BLaER1 treated with 17β-estradiol and CSF1 and Interleukin-3, amounts not matched to agents 10 nM and 100 nM (cell line): ENCODE measurements around the gene GHRH.

Source experiments
- H3K27ac ChIP-seq, 11 experiments: shearing (Covaris generic); formaldehyde crosslinking; 2 replicates each; pipeline ENCODE4 v1.8.1; 2022
- H3K27me3 ChIP-seq, 11 experiments: shearing (Covaris generic); formaldehyde crosslinking; 2 replicates each; pipeline ENCODE4 v1.8.1; 2022
- H3K36me3 ChIP-seq, 11 experiments: shearing (Covaris generic); formaldehyde crosslinking; 2 replicates each; pipeline ENCODE4 v1.8.1; 2022
- H3K4me1 ChIP-seq, 10 experiments: shearing (Covaris generic); formaldehyde crosslinking; 2 replicates each; pipeline ENCODE4 v1.8.1; 2022
- H3K4me2 ChIP-seq, 11 experiments: shearing (Covaris generic); formaldehyde crosslinking; 2 replicates each; pipeline ENCODE4 v1.8.1; 2022
- H3K4me3 ChIP-seq, 10 experiments: shearing (Covaris generic); formaldehyde crosslinking; 2 replicates each; pipeline ENCODE4 v1.8.1; 2022
- H3K9ac ChIP-seq, 11 experiments: shearing (Covaris generic); formaldehyde crosslinking; 2 replicates each; pipeline ENCODE4 v1.8.1; 2022
- H3K9me3 ChIP-seq, 11 experiments: shearing (Covaris generic); formaldehyde crosslinking; replicated peaks in 1 of 11; 2 replicates each; pipeline ENCODE4 v1.8.1; 2022
- H4K20me1 ChIP-seq, 11 experiments: shearing (Covaris generic); formaldehyde crosslinking; 2 replicates each; pipeline ENCODE4 v1.8.1; 2022
- Cebpa-rat ChIP-seq, 11 experiments: shearing (Covaris generic); IDR thresholded peaks; 2 replicates each; pipeline ENCODE4 v1.8.1; 2022

GHRH gene

GRCh38 chr20:37223053-37223452, 38.6 kb downstream of the GHRH start:
- Histone ChIP-seq H3K9ac (no peak overlapping the region), H3K4me3 (no peak overlapping the region)

GRCh38 chr20:37222086-37222485, 39.5 kb downstream of the GHRH start:
- H3K9me3 ChIP-seq = 0 out of 22 replicates have a peak, but pooled peaks cover 0 to 4% (median 0%) of the 10 kb centered on the region in 11 experiments
- H3K27ac ChIP-seq = peak overlapping the region in 1 of 11 experiments; percentile 39; a peak in 1 of 22 replicates
- peak overlapping the region in 3 of 11 experiments; percentile 24 to 75 (median 66); a peak in 5 of 22 replicates for H3K4me2 ChIP-seq
- H4K20me1 ChIP-seq = peaks cover 0 to 47% (median 27%) of the 10 kb centered on the region in 11 experiments; a peak in 17 of 22 replicates
- H3K9ac ChIP-seq = no peak overlapping the region
- H3K36me3 ChIP-seq = peaks cover 78 to 100% (median 99%) of the 10 kb centered on the region in 11 experiments
- peaks cover 0 to 25% (median 0%) of the 10 kb centered on the region in 10 experiments; a peak in 7 of 20 replicates for H3K4me1 ChIP-seq
- no peak for TF ChIP-seq Cebpa-rat (IDR thresholded peaks at IDR 0.05)
- H3K4me3 ChIP-seq = no peak overlapping the region
- no peaks in the 10 kb centered on the region for H3K27me3 ChIP-seq

More at GRCh38 chr20:37223053-37223452, 38.6 kb downstream of the GHRH start:
- no peak for TF ChIP-seq Cebpa-rat (IDR thresholded peaks at IDR 0.05)
- Histone ChIP-seq H3K27ac (peak overlapping the region in 4 of 11 experiments; percentile 34 to 62 (median 37); a peak in 8 of 22 replicates), H3K4me1 (peaks cover 0 to 25% (median 0%) of the 10 kb centered on the region in 10 experiments; a peak in 7 of 20 replicates), H3K27me3 (no peaks in the 10 kb centered on the region), H3K4me2 (peak overlapping the region in 4 of 11 experiments; percentile 10 to 75 (median 45); a peak in 6 of 22 replicates), H3K36me3 (peaks cover 78 to 100% (median 99%) of the 10 kb centered on the region in 11 experiments), H3K9me3 (0 out of 22 replicates have a peak, but pooled peaks cover 0 to 3% (median 0%) of the 10 kb centered on the region in 11 experiments), H4K20me1 (peaks cover 0 to 48% (median 27%) of the 10 kb centered on the region in 11 experiments; a peak in 17 of 22 replicates)

- no peak overlapping the region for H3K27ac ChIP-seq
- TF ChIP-seq Cebpa-rat (IDR thresholded peaks at IDR 0.05) = no peak
- H3K4me1 ChIP-seq = peaks cover 0 to 25% (median 0%) of the 10 kb centered on the region in 10 experiments; a peak in 7 of 20 replicates
- no peak overlapping the region for H3K4me3 ChIP-seq
- no peak overlapping the region for H3K9ac ChIP-seq
- no peak overlapping the region for H3K4me2 ChIP-seq
- H3K36me3 ChIP-seq = peaks cover 78 to 100% (median 99%) of the 10 kb centered on the region in 11 experiments
- 0 out of 22 replicates have a peak, but pooled peaks cover 0 to 4% (median 0%) of the 10 kb centered on the region in 11 experiments for H3K9me3 ChIP-seq
- H3K27me3 ChIP-seq = no peaks in the 10 kb centered on the region
- H4K20me1 ChIP-seq = peaks cover 0 to 47% (median 18%) of the 10 kb centered on the region in 11 experiments; a peak in 17 of 22 replicates
These were observed 40.9 kb downstream of the GHRH start for GRCh38 chr20:37220731-37221130.

- Histone ChIP-seq H4K20me1 (peaks cover 0 to 45% (median 18%) of the 10 kb centered on the region in 11 experiments; a peak in 17 of 22 replicates), H3K36me3 (peaks cover 78 to 100% (median 99%) of the 10 kb centered on the region in 11 experiments), H3K4me3 (no peak overlapping the region), H3K4me1 (peaks cover 0 to 25% (median 0%) of the 10 kb centered on the region in 10 experiments; a peak in 7 of 20 replicates), H3K9me3 (0 out of 22 replicates have a peak, but pooled peaks cover 0 to 4% (median 0%) of the 10 kb centered on the region in 11 experiments), H3K4me2 (no peak overlapping the region), H3K9ac (no peak overlapping the region), H3K27me3 (no peaks in the 10 kb centered on the region), H3K27ac (no peak overlapping the region)
- TF ChIP-seq Cebpa-rat (IDR thresholded peaks at IDR 0.05) = no peak
These were observed 41.6 kb downstream of the GHRH start for GRCh38 chr20:37219751-37220668.

- Histone ChIP-seq H3K27ac (no peak overlapping the region), H3K4me3 (no peak overlapping the region), H3K27me3 (no peaks in the 10 kb centered on the region), H3K9me3 (0 out of 22 replicates have a peak, but pooled peaks cover 0 to 4% (median 0%) of the 10 kb centered on the region in 11 experiments), H3K36me3 (peaks cover 78 to 100% (median 99%) of the 10 kb centered on the region in 11 experiments), H3K4me1 (peaks cover 0 to 22% (median 0%) of the 10 kb centered on the region in 10 experiments; a peak in 7 of 20 replicates), H3K4me2 (no peak overlapping the region), H4K20me1 (peaks cover 0 to 55% (median 18%) of the 10 kb centered on the region in 11 experiments; a peak in 17 of 22 replicates), H3K9ac (no peak overlapping the region)
- no peak for TF ChIP-seq Cebpa-rat (IDR thresholded peaks at IDR 0.05)
These were observed 42.6 kb downstream of the GHRH start for GRCh38 chr20:37218976-37219375.

- no peaks in the 10 kb centered on the region for H3K27me3 ChIP-seq
- no peak overlapping the region for H3K4me2 ChIP-seq
- H4K20me1 ChIP-seq = peaks cover 0 to 56% (median 19%) of the 10 kb centered on the region in 11 experiments; a peak in 18 of 22 replicates
- H3K36me3 ChIP-seq = peaks cover 79 to 100% (median 99%) of the 10 kb centered on the region in 11 experiments
- no peak overlapping the region for H3K9ac ChIP-seq
- 0 out of 22 replicates have a peak, but pooled peaks cover 0 to 4% (median 0%) of the 10 kb centered on the region in 11 experiments for H3K9me3 ChIP-seq
- no peak overlapping the region for H3K4me3 ChIP-seq
- H3K4me1 ChIP-seq = peaks cover 0 to 17% (median 0%) of the 10 kb centered on the region in 10 experiments; a peak in 7 of 20 replicates
- TF ChIP-seq Cebpa-rat (IDR thresholded peaks at IDR 0.05) = no peak
- no peak overlapping the region for H3K27ac ChIP-seq
These were observed 43.2 kb downstream of the GHRH start for GRCh38 chr20:37218441-37218840.

GRCh38 chr20:37209661-37210314, 51.8 kb downstream of the GHRH start:
- Histone ChIP-seq H3K4me1 (no peaks in the 10 kb centered on the region), H3K27me3 (no peaks in the 10 kb centered on the region), H3K9me3 (no peaks in the 10 kb centered on the region), H3K36me3 (peaks cover 99 to 100% (median 100%) of the 10 kb centered on the region in 11 experiments), H4K20me1 (peaks cover 11 to 58% (median 27%) of the 10 kb centered on the region in 11 experiments; a peak in 17 of 22 replicates), H3K27ac (no peak overlapping the region), H3K4me3 (no peak overlapping the region), H3K4me2 (no peak overlapping the region), H3K9ac (no peak overlapping the region)
- no peak for TF ChIP-seq Cebpa-rat (IDR thresholded peaks at IDR 0.05)

- peaks cover 17 to 64% (median 33%) of the 10 kb centered on the region in 11 experiments; a peak in 20 of 22 replicates for H4K20me1 ChIP-seq
- no peaks in the 10 kb centered on the region for H3K4me1 ChIP-seq
- TF ChIP-seq Cebpa-rat (IDR thresholded peaks at IDR 0.05) = no peak; a peak in 1 of 22 replicates
- no peak overlapping the region for H3K4me3 ChIP-seq
- H3K9me3 ChIP-seq = no peaks in the 10 kb centered on the region
- peaks cover 99 to 100% (median 100%) of the 10 kb centered on the region in 11 experiments for H3K36me3 ChIP-seq
- H3K9ac ChIP-seq = no peak overlapping the region
- H3K4me2 ChIP-seq = no peak overlapping the region
- no peaks in the 10 kb centered on the region for H3K27me3 ChIP-seq
- H3K27ac ChIP-seq = no peak overlapping the region
These were observed 52.4 kb downstream of the GHRH start for GRCh38 chr20:37209193-37209592.
